Upper lobe of left lung (tissue), 4 donors: ENCODE data around the gene TASOR2.

Experiments
- EP300 ChIP-seq, 4 donors: sonication (generic); formaldehyde crosslinking; IDR thresholded peaks; one replicate each; pipeline ENCODE4 v1.5.1; 2017; ENCODE audit warnings: antibody characterized with exemption in 4 of 4, control low read depth in 2 of 4
- POLR2AphosphoS5 ChIP-seq, 2 donors: sonication (generic); formaldehyde crosslinking; IDR thresholded peaks; one replicate each; pipeline ENCODE4 v1.5.1; 2017; ENCODE audit warnings: antibody characterized with exemption in 2 of 2
- TF ChIP-seq, protein P1 (sequence below), 6 experiments: fragments of 450-650 bp in 4 of 6; fragments of 200-600 bp in 2 of 6; sonication (generic) in 2 of 6; IDR thresholded peaks; one replicate each; pipeline ENCODE4 v1.5.1; 2016 to 2019; ENCODE audit warnings: antibody characterized with exemption in 6 of 6

- TF ChIP-seq POLR2AphosphoS5 (IDR thresholded peaks at IDR 0.05) (no peak), EP300 (IDR thresholded peaks at IDR 0.05) (no peak)
- TF ChIP-seq, protein P1, sequence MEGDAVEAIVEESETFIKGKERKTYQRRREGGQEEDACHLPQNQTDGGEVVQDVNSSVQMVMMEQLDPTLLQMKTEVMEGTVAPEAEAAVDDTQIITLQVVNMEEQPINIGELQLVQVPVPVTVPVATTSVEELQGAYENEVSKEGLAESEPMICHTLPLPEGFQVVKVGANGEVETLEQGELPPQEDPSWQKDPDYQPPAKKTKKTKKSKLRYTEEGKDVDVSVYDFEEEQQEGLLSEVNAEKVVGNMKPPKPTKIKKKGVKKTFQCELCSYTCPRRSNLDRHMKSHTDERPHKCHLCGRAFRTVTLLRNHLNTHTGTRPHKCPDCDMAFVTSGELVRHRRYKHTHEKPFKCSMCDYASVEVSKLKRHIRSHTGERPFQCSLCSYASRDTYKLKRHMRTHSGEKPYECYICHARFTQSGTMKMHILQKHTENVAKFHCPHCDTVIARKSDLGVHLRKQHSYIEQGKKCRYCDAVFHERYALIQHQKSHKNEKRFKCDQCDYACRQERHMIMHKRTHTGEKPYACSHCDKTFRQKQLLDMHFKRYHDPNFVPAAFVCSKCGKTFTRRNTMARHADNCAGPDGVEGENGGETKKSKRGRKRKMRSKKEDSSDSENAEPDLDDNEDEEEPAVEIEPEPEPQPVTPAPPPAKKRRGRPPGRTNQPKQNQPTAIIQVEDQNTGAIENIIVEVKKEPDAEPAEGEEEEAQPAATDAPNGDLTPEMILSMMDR (IDR thresholded peaks at IDR 0.05): no peak
Measured at GRCh38 chr10:5639066-5639465, 45.6 kb upstream of the TASOR2 start.
